ENCODE measurements around the gene FKBP1A.

DNA sequence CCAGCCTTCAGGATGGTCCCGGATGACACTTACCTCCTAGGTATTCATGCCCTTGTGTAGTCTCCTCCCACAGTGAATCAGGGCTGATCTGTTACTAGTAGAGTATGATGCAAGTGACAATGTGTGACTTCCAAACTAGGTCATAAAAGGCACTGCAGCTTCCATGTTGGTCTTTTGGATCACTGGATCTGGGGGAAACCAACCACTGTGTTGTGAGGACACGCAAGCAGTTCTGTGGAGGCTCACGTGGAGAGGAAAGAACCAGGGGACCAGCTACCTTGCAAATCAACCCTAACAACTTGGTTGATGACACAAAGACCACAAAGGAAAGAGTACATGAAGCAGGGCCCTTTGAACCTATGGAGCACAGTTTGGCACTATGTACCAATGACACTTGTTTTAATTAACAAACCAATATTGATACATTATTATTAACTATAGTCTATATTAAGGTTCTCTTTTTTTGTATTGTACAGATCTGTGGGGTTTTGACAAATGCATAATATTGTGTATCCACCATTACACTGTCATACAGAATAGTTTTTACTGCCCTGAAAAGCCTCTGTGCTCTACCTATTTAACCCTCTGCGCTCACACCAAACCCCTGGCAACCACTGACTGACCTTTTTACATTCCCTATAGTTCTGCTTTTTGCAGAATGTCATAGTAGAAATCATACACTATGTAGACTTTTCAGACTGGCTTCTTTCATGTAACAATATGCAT lies 47.7 kb downstream of the FKBP1A start:
- TF ChIP-seq ZFP30 (CRISPR knock-in tag; IDR thresholded peaks at IDR 0.05) (no peak), ISL1 (CRISPR knock-in tag; IDR thresholded peaks at IDR 0.05) (no peak)
